GM18505 (cell line): ENCODE measurements around the gene DENND11.
A peak's percentile ranks its signal among the peaks of the same experiment; 100 is the strongest.

ENCODE experiments used
- ATAC-seq: cut with Tn5 transposase; IDR thresholded peaks from one replicate; pipeline ENCODE4 v1.9.1; 2021; ENCODE audit not compliant: unreplicated experiment
- POLR2A ChIP-seq: IDR thresholded peaks from 4 replicates; pipeline ENCODE4 v1.6.1; 2011; ENCODE audit warnings: borderline replicate concordance; ENCODE audit not compliant: insufficient read depth, insufficient read length; ENCODE audit errors: extremely low read depth

The DENND11 gene

DNA sequence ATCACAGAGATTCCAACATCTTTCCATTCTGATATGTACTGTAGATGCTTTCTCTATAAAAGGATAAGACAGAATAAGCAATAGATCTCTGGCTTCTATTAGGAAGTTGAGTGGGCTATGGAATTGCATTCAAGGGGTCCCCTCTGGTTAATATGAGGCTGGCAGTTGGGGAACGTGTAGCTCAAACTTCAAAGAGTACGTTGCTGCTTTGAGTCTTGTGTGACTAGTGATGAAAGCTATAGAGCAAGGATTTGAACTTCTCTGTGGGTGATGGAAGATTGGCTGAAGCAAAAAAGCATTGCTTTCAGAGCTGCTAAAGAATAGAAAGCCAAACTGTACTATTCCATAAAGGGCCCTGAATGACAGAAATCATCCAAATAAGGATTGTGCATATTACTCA, 12.6 kb upstream of the DENND11 start:
- ATAC-seq: no peak
- TF ChIP-seq POLR2A: no peak

DNA sequence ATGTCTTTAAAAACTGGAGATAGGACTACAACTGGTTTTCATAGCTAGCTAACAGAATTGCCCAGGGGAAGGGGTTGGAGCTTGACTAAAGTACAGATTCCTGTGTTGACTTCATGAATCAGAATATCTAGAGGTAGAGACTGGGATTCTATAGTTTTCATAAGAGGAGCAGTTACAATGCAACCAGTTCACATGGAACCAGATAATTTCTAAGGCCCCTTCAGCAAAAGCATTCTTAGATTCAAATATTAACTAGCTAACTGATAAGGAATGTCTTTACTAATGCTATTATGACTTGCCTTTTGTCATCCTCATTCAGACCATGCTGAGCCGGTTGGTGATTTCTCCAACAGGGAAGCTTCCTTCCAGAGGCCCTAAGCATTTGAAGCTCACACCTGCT, 11.9 kb upstream of the DENND11 start:
- no peak for TF ChIP-seq POLR2A
- ATAC-seq: no peak

- TF ChIP-seq POLR2A: no peak
- ATAC-seq: no peak
Measured at GRCh38 chr7:141712603-141713255, 10.8 kb upstream of the DENND11 start.

- ATAC-seq: no peak
Measured at GRCh38 chr7:141710301-141710700, 8.3 kb upstream of the DENND11 start.

GRCh38 chr7:141709749-141710148, 7.8 kb upstream of the DENND11 start:
- ATAC-seq: no peak
- no peak for TF ChIP-seq POLR2A

More at GRCh38 chr7:141710301-141710700, 8.3 kb upstream of the DENND11 start:
- no peak for TF ChIP-seq POLR2A

- no peak for TF ChIP-seq POLR2A
- no peak for ATAC-seq
Measured at GRCh38 chr7:141709318-141709717, 7.4 kb upstream of the DENND11 start.

DNA sequence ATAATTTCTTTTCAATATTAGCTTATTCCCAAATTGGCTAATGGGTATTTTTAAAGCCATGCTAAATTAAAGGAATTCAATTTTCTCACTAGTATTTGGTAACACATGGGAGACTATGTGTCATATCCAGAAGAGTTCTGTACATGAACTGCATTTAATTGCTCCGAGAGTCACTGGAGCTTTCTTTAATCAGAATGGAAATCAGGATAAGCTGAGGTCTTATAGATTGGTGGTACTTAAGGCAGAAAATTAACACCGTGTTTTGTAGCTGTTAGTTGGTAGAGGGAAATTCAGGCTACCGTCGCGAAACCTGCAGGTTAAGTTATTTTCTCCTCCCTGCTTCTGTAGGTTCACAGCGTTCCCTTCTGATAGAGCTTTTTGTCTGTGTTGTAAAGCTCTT, 6.4 kb upstream of the DENND11 start, which contains the start of gene WEE2:
TSS of gene WEE2 (plus strand) at position 3 of the 400 bp plus-strand sequence. CDS start 406 bp downstream, outside the sequence.
- ATAC-seq: no peak
- no peak for TF ChIP-seq POLR2A

DNA sequence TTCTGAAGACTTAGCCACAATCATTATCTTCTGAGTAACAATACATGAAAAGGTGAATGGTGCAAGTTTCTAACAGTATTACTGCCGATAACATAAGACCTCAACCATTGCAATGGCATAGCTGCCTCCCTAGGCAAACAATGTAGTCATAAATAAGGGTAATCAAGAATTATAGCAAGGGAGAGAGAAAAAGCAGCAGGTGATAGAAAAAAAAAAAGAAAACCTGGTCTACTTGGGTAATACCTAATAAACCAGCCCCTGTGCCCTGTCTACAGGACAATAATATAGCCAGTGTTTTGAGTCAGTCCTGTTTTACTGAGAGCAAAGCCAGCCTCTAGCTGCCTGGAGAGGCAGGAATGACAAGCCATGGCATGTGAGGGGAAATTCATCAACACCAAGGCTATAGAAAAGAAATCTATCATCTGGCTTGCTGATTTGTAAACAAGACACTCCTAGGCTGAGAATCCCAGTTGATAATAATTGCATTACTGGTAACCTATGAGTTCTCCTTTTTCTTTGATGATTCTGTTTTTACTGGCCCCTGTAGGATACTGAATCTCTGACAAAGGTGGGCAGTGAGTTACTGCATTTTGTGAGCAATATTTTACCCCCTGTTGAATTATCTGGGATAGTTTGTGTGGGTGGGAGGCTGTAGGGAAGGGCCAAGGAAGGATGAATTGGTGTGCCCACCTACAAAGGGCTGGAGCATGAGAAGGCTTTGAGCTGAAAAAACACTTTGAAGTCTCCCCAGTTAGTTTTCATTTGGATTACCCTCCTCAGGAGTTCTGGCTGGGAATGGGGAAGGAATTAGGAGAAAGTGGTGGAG, 4.5 kb upstream of the DENND11 start:
- ATAC-seq: no peak
- TF ChIP-seq POLR2A: no peak

GRCh38 chr7:141704741-141705140, 2.8 kb upstream of the DENND11 start:
- TF ChIP-seq POLR2A: no peak
- ATAC-seq: no peak

DNA sequence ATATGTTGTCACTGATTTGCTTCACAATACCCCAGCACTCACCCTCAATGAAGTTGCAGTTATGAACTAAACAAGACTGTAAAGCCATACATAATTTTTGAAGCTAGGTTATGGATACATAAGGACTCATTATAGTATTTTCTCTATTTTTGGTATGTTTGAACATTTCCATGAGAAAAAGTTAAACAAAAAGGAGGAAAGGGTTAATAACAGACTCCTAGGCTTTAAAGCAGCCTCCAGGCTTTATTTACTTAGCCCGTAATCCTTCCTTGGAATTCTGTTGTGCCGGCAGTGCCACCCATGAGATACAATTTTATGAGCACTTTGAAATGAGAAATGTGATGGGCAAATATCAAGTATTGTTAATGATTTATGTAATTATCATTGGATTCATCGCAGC, 2.1 kb upstream of the DENND11 start:
- no peak for ATAC-seq
- no peak for TF ChIP-seq POLR2A

DNA sequence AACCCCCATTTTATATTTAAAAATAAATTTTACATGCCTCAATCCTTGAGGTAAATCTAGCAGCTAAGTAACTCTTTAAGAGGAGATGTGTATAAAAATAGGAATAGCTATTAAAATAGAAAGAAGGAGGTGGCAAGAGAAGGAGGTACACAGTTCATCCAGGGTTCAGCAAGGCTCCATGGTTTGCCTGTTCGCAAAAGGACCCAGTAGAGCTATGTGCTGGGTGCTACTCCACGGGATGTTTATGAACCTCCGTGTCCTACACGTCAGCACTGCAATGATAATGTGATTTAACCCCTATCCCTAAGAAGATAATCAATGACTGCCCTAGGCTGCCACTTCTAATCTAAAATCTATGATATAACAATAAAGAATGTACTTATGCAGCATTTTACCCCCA, 926 bp upstream of the DENND11 start:
- no peak for ATAC-seq
- TF ChIP-seq POLR2A: no peak

GRCh38 chr7:141701489-141702046, 398 bp downstream of the DENND11 start:
- peak; percentile 67 for TF ChIP-seq POLR2A
- peak; percentile 79 for ATAC-seq

DNA sequence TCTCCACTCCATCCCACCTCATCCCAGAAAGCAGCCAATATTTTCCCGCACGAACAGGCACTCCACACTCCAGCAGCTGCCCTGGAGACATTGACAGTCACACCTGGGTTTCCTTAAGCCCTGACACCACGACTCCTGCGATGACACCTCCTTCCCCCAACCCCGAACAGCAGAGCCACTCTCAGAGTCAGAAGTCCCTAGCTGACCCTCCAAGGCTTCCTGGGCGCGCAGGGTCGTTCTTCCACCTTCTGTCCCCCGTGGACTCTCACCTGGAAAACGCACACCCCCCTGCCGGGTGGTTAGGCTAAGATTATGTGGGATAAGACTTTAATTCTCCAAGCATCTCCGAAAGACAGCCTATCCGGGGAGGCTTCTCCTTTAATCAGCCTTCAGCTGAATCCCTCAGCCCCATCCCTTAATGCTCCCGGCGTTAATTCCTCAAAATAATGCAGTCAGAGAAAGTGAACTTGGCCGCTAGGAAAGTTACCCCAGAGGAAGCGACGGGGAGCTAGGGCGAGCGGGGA, 1.1 kb downstream of the DENND11 start:
- ATAC-seq: no peak
- no peak for TF ChIP-seq POLR2A
